ENCODE measurements around the gene SCN1A. TPM values are rescaled to one million over a fixed set of nuclear protein-coding genes. Genes with fewer than 3 reads are reported as not detected.
A peak's percentile ranks its signal among the peaks of the same experiment; 100 is the strongest.

SCN1A gene
- total RNA-seq (2012; rRNA removed), result under 0.01 TPM in 2 replicates
- not detected in 2 replicates for polyA plus RNA-seq (2012; rRNA removed)
- not detected in 2 replicates for polyA plus RNA-seq (2012; cell fraction: cytosol; rRNA removed)
- 0.01 and 0.10 TPM in 2 replicates for polyA plus RNA-seq (2012; cell fraction: nucleus; rRNA removed; ENCODE audit: low replicate concordance)
- Bru-seq, nascent RNA, result percentile 10 among the genes with signal in this experiment
- percentile 13 among the genes with signal in this experiment for BruChase-seq, experiment 1, labeled RNA remaining after a 6-hour chase
- percentile 13 among the genes with signal in this experiment for BruChase-seq, experiment 2, labeled RNA remaining after a 2-hour chase
- long read RNA-seq, result 0 reads

GRCh38 chr2:166127217-166128155 is at the start of gene SCN1A:
TSS of gene SCN1A (minus strand) at chr2:166128020. CDS start at chr2:166073621, 54,399 bp downstream.
- no peak within 1 kb of the TSS for H3K9ac ChIP-seq (ENCODE audit: low read depth, low read length)
- no peak within 1 kb of the TSS for H2BK120ac ChIP-seq (ENCODE audit: low read depth, low read length)
- H4K91ac ChIP-seq (ENCODE audit: insufficient read depth, low read depth, low read length), result no peak within 1 kb of the TSS
- DNase-seq, result peak; percentile 56
- in situ Hi-C loops (cut with MboI; ENCODE audit: low sequenced_read_pairs), result loop anchor here (25.0 kb wide), 1 partner anchor 740 kb away; no protein-coding TSS in a partner anchor
- peak within 1 kb of the TSS; percentile 85 for H2AFZ ChIP-seq (replicated peaks; ENCODE audit: low read length, poor library complexity)
- ChIA-PET POLR2A (ENCODE audit: unreplicated experiment) (interaction anchor here (0.5 to 0.6 kb wide), 2 partner anchors 12 to 283 kb away, joined by 4 to 14 read pairs; no protein-coding TSS in a partner anchor), CTCF (interaction anchor here (0.5 to 2.4 kb wide), 11 partner anchors 10 to 653 kb away, joined by 3 to 18 read pairs (median 3); partner anchors contain the start of gene TTC21B)
- H3K56ac ChIP-seq (ENCODE audit: extremely low read depth, insufficient read depth, low read length), result no peak within 1 kb of the TSS
- peaks cover 8% of the 10 kb centered on the region for H3K27me3 ChIP-seq (ENCODE audit: control insufficient read depth, insufficient read depth, low read length)
- peak; percentile 69 for TF ChIP-seq SMC3 (IDR thresholded peaks at IDR 0.05; ENCODE audit: low read depth, low read length)
- TF ChIP-seq, protein P1, sequence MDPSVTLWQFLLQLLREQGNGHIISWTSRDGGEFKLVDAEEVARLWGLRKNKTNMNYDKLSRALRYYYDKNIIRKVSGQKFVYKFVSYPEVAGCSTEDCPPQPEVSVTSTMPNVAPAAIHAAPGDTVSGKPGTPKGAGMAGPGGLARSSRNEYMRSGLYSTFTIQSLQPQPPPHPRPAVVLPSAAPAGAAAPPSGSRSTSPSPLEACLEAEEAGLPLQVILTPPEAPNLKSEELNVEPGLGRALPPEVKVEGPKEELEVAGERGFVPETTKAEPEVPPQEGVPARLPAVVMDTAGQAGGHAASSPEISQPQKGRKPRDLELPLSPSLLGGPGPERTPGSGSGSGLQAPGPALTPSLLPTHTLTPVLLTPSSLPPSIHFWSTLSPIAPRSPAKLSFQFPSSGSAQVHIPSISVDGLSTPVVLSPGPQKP (IDR thresholded peaks at IDR 0.05; ENCODE audit: borderline replicate concordance, low read depth, low read length), result no peak
- peak; percentile 83 for TF ChIP-seq CTCF (conservative IDR thresholded peaks at IDR 0.05; ENCODE audit: low read depth, low read length)
- peak; percentile 82 for TF ChIP-seq RAD21 (IDR thresholded peaks at IDR 0.05; ENCODE audit: low read length)
- H3K36me3 ChIP-seq (ENCODE audit: control insufficient read depth, insufficient read depth, low read length), result no peaks in the 10 kb centered on the region
- no peak within 1 kb of the TSS for H3K27ac ChIP-seq (ENCODE audit: insufficient read depth, low read length)
- no peak within 1 kb of the TSS for H4K8ac ChIP-seq (ENCODE audit: low read depth in 2 of 2, low read length in 2 of 2)
- no peaks in the 10 kb centered on the region for H3K9me3 ChIP-seq (ENCODE audit: control insufficient read depth, insufficient read depth, low read length)
- 33% methylated on average over 1 of the region's 7 CpGs; no CpG with 5 or more reads in 1 of the 2 experiments for WGBS, 2 experiments (ENCODE audit: extremely low coverage in 2 of 2, insufficient read length in 1 of 2)
- no peak within 1 kb of the TSS for H2BK15ac ChIP-seq (ENCODE audit: low read depth, low read length)
- no peak within 1 kb of the TSS for H3K4me3 ChIP-seq (ENCODE audit: insufficient read depth, low read depth, low read length)
- intact Hi-C loops (cut with micrococcal nuclease), result loop anchor here (1.0 to 5.0 kb wide), 3 partner anchors 70 to 290 kb away; no protein-coding TSS in a partner anchor
- no peak within 1 kb of the TSS for H2BK20ac ChIP-seq (ENCODE audit: low read depth, low read length)
- H3K9me1 ChIP-seq (ENCODE audit: insufficient read depth, low read length), result no peaks in the 10 kb centered on the region
- H3K18ac ChIP-seq (ENCODE audit: low read depth, low read length), result no peak within 1 kb of the TSS
- H3K14ac ChIP-seq (replicated peaks; ENCODE audit: low read depth, low read length), result no peak within 1 kb of the TSS
- no TSS peak for BruUV-seq (replicated peaks)
- H2AK9ac ChIP-seq (replicated peaks; ENCODE audit: low read depth, low read length, poor library complexity), result no peak within 1 kb of the TSS
- no peak within 1 kb of the TSS for H2BK5ac ChIP-seq (ENCODE audit: low read depth, low read length, poor library complexity, severe bottlenecking)
- peak; percentile 51 for ATAC-seq (ENCODE audit: low read depth)
- H4K5ac ChIP-seq (ENCODE audit: low read depth, low read length), result no peak within 1 kb of the TSS
- H3K79me1 ChIP-seq (ENCODE audit: low read depth in 1 of 2, low read length in 2 of 2), result no peaks in the 10 kb centered on the region
- peak within 1 kb of the TSS; percentile 49; the same call in 1 of the 2 replicates for H3K4me2 ChIP-seq (ENCODE audit: low read depth, low read length)
- H3K4ac ChIP-seq (ENCODE audit: low read depth, low read length), result no peak within 1 kb of the TSS
- dilution Hi-C loops (cut with HindIII; ENCODE audit: low sequenced_read_pairs, unreplicated experiment), result no loop called here
- H4K20me1 ChIP-seq (ENCODE audit: insufficient read depth, low read length), result no peaks in the 10 kb centered on the region
- no peaks in the 10 kb centered on the region for H3K4me1 ChIP-seq (ENCODE audit: control insufficient read depth, insufficient read depth, low read length)
- H2AK5ac ChIP-seq (ENCODE audit: low read depth, low read length), result no peak within 1 kb of the TSS
- H3K23ac ChIP-seq (ENCODE audit: low read depth, low read length), result no peak within 1 kb of the TSS
